ENCODE results near the gene IL1RAPL1.

IL1RAPL1 gene

DNA sequence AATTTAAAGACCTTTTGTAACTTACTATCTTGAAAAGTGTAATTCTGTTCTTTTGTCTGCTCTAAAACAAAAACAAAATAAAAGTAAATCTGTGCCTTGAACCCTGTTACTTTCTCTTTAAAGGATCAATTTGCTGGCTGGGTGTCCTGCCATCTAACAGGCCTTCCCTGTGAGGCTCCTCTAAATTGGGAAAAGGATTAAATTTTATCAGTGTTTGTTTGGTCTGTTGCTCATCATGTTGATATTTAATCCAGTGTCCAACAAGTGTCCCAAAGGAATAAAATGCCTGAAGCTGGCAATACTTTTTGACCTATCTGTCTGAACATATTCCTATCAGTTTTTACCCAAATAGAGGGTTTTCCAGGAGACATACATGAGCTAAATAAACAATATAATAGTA, 688.7 kb downstream of the IL1RAPL1 start:
- Histone ChIP-seq H3K36me3 (replicated peaks in 1 of 2; ENCODE audit: control insufficient read depth in 2 of 2, insufficient read depth in 2 of 2, low read length in 2 of 2) (no peaks in the 10 kb centered on the region), H3K4me1 (ENCODE audit: control insufficient read depth in 2 of 2, insufficient read depth in 1 of 2, low read depth in 1 of 2, low read length in 2 of 2) (no peaks in the 10 kb centered on the region), H3K18ac (ENCODE audit: low read length) (no peak overlapping the region), H3K14ac (ENCODE audit: low read length) (no peak overlapping the region), H3K9ac (ENCODE audit: low read depth, low read length, poor library complexity) (no peak overlapping the region), H3K4ac (ENCODE audit: low read length) (no peak overlapping the region), H3K27ac (replicated peaks; ENCODE audit: low read length) (no peak overlapping the region), H4K91ac (ENCODE audit: low read depth, low read length, poor library complexity) (no peak overlapping the region), H3K4me2 (ENCODE audit: insufficient read depth, low read length, poor library complexity, severe bottlenecking) (no peak overlapping the region), H3K23ac (ENCODE audit: low read depth, low read length, poor library complexity) (no peak overlapping the region), H2AK5ac (ENCODE audit: low read depth, low read length) (no peak overlapping the region), H3K27me3 (ENCODE audit: control insufficient read depth in 3 of 3, insufficient read depth in 3 of 3, low read depth in 1 of 3, low read length in 3 of 3) (no peaks in the 10 kb centered on the region), H2BK5ac (ENCODE audit: low read length) (no peak overlapping the region), H3K79me1 (ENCODE audit: low read depth, low read length) (no peaks in the 10 kb centered on the region), H3K9me3 (replicated peaks in 1 of 2; ENCODE audit: control insufficient read depth in 2 of 2, insufficient read depth in 1 of 2, low read depth in 1 of 2, low read length in 2 of 2) (no peaks in the 10 kb centered on the region), H2AFZ (ENCODE audit: low read length) (no peak overlapping the region), H2BK15ac (ENCODE audit: low read length) (no peak overlapping the region), H2BK12ac (ENCODE audit: low read length) (no peak overlapping the region), H2BK120ac (ENCODE audit: low read depth, low read length) (no peak overlapping the region), H4K8ac (ENCODE audit: low read depth, low read length) (no peak overlapping the region), H3K4me3 (ENCODE audit: low read length in 2 of 2) (no peak overlapping the region)
- no peak for DNase-seq (ENCODE audit: low spot score)

DNA sequence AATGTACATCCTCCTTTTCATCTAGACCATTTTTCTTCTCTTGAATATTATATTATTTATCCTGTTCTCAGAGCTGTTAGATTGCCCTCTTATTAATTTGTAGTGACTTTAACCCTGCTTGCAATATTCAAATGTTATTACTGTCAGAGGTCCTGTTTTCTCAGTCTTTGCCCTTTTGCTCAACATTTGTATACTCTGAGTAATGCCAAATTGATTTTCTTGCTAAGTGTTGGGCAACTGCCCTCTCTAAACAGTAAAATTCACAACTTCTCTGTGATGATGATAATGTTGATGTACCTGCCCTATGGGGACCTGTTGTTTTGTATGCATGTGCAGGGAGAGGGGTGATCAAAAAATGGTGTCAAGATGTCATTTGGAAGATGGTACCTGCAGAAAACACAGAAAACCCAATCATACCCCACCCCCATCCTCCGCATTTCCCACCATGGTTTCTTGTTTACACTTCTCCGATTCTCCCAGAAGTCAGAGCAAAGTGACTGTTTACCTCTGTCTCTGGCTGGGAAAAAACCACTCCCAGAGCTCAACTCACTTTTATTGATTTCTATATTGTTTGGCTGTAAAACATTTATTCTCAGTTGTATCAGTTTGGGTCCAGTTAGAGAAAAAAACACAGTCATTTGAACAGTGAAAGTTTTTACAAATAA, 694.0 kb downstream of the IL1RAPL1 start:
- Histone ChIP-seq H3K9me3 (replicated peaks in 1 of 2; ENCODE audit: control insufficient read depth in 2 of 2, insufficient read depth in 1 of 2, low read depth in 1 of 2, low read length in 2 of 2) (no peaks in the 10 kb centered on the region), H3K23ac (ENCODE audit: low read depth, low read length, poor library complexity) (no peak overlapping the region), H3K27me3 (ENCODE audit: control insufficient read depth in 3 of 3, insufficient read depth in 3 of 3, low read depth in 1 of 3, low read length in 3 of 3) (no peaks in the 10 kb centered on the region), H3K36me3 (replicated peaks in 1 of 2; ENCODE audit: control insufficient read depth in 2 of 2, insufficient read depth in 2 of 2, low read length in 2 of 2) (no peaks in the 10 kb centered on the region), H4K91ac (ENCODE audit: low read depth, low read length, poor library complexity) (no peak overlapping the region), H2BK15ac (ENCODE audit: low read length) (no peak overlapping the region), H2BK5ac (ENCODE audit: low read length) (no peak overlapping the region), H3K4me2 (ENCODE audit: insufficient read depth, low read length, poor library complexity, severe bottlenecking) (no peak overlapping the region), H3K79me1 (ENCODE audit: low read depth, low read length) (no peaks in the 10 kb centered on the region), H3K18ac (ENCODE audit: low read length) (no peak overlapping the region), H3K4me3 (ENCODE audit: low read length in 2 of 2) (no peak overlapping the region), H2BK120ac (ENCODE audit: low read depth, low read length) (no peak overlapping the region), H2AFZ (ENCODE audit: low read length) (no peak overlapping the region), H2BK12ac (ENCODE audit: low read length) (no peak overlapping the region), H3K27ac (replicated peaks; ENCODE audit: low read length) (no peak overlapping the region), H3K4ac (ENCODE audit: low read length) (no peak overlapping the region), H4K8ac (ENCODE audit: low read depth, low read length) (no peak overlapping the region), H3K14ac (ENCODE audit: low read length) (no peak overlapping the region), H3K9ac (ENCODE audit: low read depth, low read length, poor library complexity) (no peak overlapping the region), H3K4me1 (ENCODE audit: control insufficient read depth in 2 of 2, insufficient read depth in 1 of 2, low read depth in 1 of 2, low read length in 2 of 2) (no peaks in the 10 kb centered on the region), H2AK5ac (ENCODE audit: low read depth, low read length) (no peak overlapping the region)
- WGBS, 2 donors (ENCODE audit: extremely low coverage in 2 of 2, insufficient read length in 2 of 2, insufficient replicate concordance in 1 of 2): no CpG with 5 or more reads among the region's 2 CpGs
- no peak for DNase-seq (ENCODE audit: low spot score)

DNA sequence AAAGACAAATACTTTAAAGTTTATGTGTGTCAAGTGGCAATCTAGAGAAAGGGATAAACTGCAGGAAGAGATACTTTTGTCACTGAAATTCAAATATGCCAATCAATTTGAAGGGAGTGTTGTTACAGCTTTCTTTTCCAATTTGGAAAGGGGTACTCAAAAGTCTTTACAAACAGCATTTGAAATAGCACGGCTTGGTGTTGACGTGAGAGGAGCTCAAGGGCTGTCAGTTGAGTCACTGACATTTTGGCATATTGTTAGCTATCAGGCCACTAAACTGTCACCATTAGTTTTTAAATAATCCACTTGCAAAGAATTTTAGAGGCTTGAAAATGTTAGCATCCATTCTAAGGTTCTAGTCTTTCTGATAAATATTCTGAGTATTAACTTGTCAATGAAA, 698.4 kb downstream of the IL1RAPL1 start:
- Histone ChIP-seq H2AK5ac (ENCODE audit: low read depth, low read length) (no peak overlapping the region), H3K4ac (ENCODE audit: low read length) (no peak overlapping the region), H3K4me3 (ENCODE audit: low read length in 2 of 2) (no peak overlapping the region), H3K9ac (ENCODE audit: low read depth, low read length, poor library complexity) (no peak overlapping the region), H3K4me1 (ENCODE audit: control insufficient read depth in 2 of 2, insufficient read depth in 1 of 2, low read depth in 1 of 2, low read length in 2 of 2) (no peaks in the 10 kb centered on the region), H3K4me2 (ENCODE audit: insufficient read depth, low read length, poor library complexity, severe bottlenecking) (no peak overlapping the region), H3K36me3 (replicated peaks in 1 of 2; ENCODE audit: control insufficient read depth in 2 of 2, insufficient read depth in 2 of 2, low read length in 2 of 2) (no peaks in the 10 kb centered on the region), H3K27me3 (ENCODE audit: control insufficient read depth in 3 of 3, insufficient read depth in 3 of 3, low read depth in 1 of 3, low read length in 3 of 3) (no peaks in the 10 kb centered on the region), H3K18ac (ENCODE audit: low read length) (no peak overlapping the region), H3K14ac (ENCODE audit: low read length) (no peak overlapping the region), H4K91ac (ENCODE audit: low read depth, low read length, poor library complexity) (no peak overlapping the region), H3K9me3 (replicated peaks in 1 of 2; ENCODE audit: control insufficient read depth in 2 of 2, insufficient read depth in 1 of 2, low read depth in 1 of 2, low read length in 2 of 2) (no peaks in the 10 kb centered on the region), H2AFZ (ENCODE audit: low read length) (no peak overlapping the region), H2BK5ac (ENCODE audit: low read length) (no peak overlapping the region), H3K23ac (ENCODE audit: low read depth, low read length, poor library complexity) (no peak overlapping the region), H2BK120ac (ENCODE audit: low read depth, low read length) (no peak overlapping the region), H3K27ac (replicated peaks; ENCODE audit: low read length) (no peak overlapping the region), H2BK12ac (ENCODE audit: low read length) (no peak overlapping the region), H4K8ac (ENCODE audit: low read depth, low read length) (no peak overlapping the region), H3K79me1 (ENCODE audit: low read depth, low read length) (no peaks in the 10 kb centered on the region), H2BK15ac (ENCODE audit: low read length) (no peak overlapping the region)
- WGBS, 2 donors (ENCODE audit: extremely low coverage in 2 of 2, insufficient read length in 2 of 2, insufficient replicate concordance in 1 of 2): no CpG with 5 or more reads among the region's 2 CpGs
- DNase-seq (ENCODE audit: low spot score): no peak

DNA sequence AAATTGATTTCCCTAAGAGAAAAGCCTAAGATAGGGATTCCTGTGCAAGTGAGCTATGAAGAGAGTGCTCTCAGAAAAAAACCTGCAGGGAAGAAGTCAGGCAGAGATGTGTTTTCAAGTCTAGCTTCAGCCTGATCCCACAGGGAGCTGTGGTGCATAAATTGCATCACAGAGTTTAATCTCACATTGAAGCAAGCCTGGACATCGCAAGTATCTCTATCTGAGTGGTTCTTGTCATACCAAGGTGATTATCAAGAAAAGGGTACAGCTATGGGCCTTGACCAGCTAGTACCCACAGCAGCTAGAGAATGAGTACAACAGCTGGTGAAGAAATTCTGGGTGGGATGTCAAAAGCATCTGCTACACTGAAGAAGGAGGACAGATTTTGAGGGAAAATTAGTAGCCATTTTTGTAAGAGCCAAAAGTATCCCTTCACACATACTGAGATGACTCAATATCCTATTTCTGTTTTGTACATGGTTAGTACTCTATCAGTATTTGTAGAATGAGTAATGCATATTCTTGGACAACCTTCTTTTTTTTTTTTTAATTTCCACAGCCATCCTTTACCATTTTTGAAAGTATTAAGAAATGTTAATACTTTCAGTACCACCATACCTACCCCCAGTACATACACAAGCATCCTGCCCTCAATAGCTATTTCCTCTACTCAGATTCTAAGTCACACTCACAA, 708.9 kb downstream of the IL1RAPL1 start:
- no peak overlapping the region for H4K91ac ChIP-seq (ENCODE audit: low read depth, low read length, poor library complexity)
- H2BK5ac ChIP-seq (ENCODE audit: low read length): no peak overlapping the region
- no peak overlapping the region for H3K14ac ChIP-seq (ENCODE audit: low read length)
- no peak overlapping the region for H2AFZ ChIP-seq (ENCODE audit: low read length)
- H3K27me3 ChIP-seq (ENCODE audit: control insufficient read depth in 3 of 3, insufficient read depth in 3 of 3, low read depth in 1 of 3, low read length in 3 of 3): no peaks in the 10 kb centered on the region
- H3K4me1 ChIP-seq (ENCODE audit: control insufficient read depth in 2 of 2, insufficient read depth in 1 of 2, low read depth in 1 of 2, low read length in 2 of 2): no peaks in the 10 kb centered on the region
- DNase-seq (ENCODE audit: low spot score): no peak
- H3K4me3 ChIP-seq (ENCODE audit: low read length in 2 of 2): no peak overlapping the region
- H3K18ac ChIP-seq (ENCODE audit: low read length): no peak overlapping the region
- WGBS, 2 donors (ENCODE audit: extremely low coverage in 2 of 2, insufficient read length in 2 of 2, insufficient replicate concordance in 1 of 2): no CpG with 5 or more reads among the region's 1 CpG
- H3K36me3 ChIP-seq (replicated peaks in 1 of 2; ENCODE audit: control insufficient read depth in 2 of 2, insufficient read depth in 2 of 2, low read length in 2 of 2): no peaks in the 10 kb centered on the region
- no peak overlapping the region for H3K4me2 ChIP-seq (ENCODE audit: insufficient read depth, low read length, poor library complexity, severe bottlenecking)
- H3K79me1 ChIP-seq (ENCODE audit: low read depth, low read length): no peaks in the 10 kb centered on the region
- no peak overlapping the region for H2BK120ac ChIP-seq (ENCODE audit: low read depth, low read length)
- no peaks in the 10 kb centered on the region for H3K9me3 ChIP-seq (replicated peaks in 1 of 2; ENCODE audit: control insufficient read depth in 2 of 2, insufficient read depth in 1 of 2, low read depth in 1 of 2, low read length in 2 of 2)
- H4K8ac ChIP-seq (ENCODE audit: low read depth, low read length): no peak overlapping the region
- no peak overlapping the region for H3K27ac ChIP-seq (replicated peaks; ENCODE audit: low read length)
- no peak overlapping the region for H3K9ac ChIP-seq (ENCODE audit: low read depth, low read length, poor library complexity)
- no peak overlapping the region for H2BK12ac ChIP-seq (ENCODE audit: low read length)
- no peak overlapping the region for H2BK15ac ChIP-seq (ENCODE audit: low read length)
- H3K4ac ChIP-seq (ENCODE audit: low read length): no peak overlapping the region
- no peak overlapping the region for H2AK5ac ChIP-seq (ENCODE audit: low read depth, low read length)
- H3K23ac ChIP-seq (ENCODE audit: low read depth, low read length, poor library complexity): no peak overlapping the region

Data from neuronal stem cell (in vitro differentiated cells).